ENCODE measurements around the gene STAT3.

The STAT3 gene

GRCh38 chr17:42274812-42275526 is 113.3 kb downstream of the STAT3 start:
- DNase-seq (ENCODE audit: low read depth in 2 of 2) = no peak
- TF ChIP-seq CTCF (IDR thresholded peaks at IDR 0.05; ENCODE audit: low read depth, low read length) = no peak

DNA sequence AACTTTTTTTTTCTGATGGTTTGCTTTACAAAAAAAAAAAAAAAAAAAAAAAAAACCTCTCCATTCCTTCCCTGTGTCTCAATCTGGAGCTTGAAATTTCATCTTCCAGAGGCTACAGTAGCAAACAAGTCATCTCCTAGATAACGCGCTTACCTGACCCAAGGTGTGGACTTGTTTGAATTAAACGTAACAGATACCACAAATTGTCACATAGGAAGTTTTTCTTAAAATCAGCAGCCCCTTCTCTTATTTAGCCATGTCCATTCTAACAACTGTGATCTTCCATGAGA is 114.0 kb downstream of the STAT3 start:
- no peak for TF ChIP-seq CTCF (IDR thresholded peaks at IDR 0.05; ENCODE audit: low read depth, low read length)
- no peak overlapping the region for H3K4me3 ChIP-seq (replicated peaks in 1 of 2; ENCODE audit: low read depth in 2 of 2, low read length in 2 of 2)

More at GRCh38 chr17:42274812-42275526, 113.3 kb downstream of the STAT3 start:
- H3K4me3 ChIP-seq (replicated peaks in 1 of 2; ENCODE audit: low read depth in 2 of 2, low read length in 2 of 2) = peak overlapping the region; percentile 77 to 84

DNA sequence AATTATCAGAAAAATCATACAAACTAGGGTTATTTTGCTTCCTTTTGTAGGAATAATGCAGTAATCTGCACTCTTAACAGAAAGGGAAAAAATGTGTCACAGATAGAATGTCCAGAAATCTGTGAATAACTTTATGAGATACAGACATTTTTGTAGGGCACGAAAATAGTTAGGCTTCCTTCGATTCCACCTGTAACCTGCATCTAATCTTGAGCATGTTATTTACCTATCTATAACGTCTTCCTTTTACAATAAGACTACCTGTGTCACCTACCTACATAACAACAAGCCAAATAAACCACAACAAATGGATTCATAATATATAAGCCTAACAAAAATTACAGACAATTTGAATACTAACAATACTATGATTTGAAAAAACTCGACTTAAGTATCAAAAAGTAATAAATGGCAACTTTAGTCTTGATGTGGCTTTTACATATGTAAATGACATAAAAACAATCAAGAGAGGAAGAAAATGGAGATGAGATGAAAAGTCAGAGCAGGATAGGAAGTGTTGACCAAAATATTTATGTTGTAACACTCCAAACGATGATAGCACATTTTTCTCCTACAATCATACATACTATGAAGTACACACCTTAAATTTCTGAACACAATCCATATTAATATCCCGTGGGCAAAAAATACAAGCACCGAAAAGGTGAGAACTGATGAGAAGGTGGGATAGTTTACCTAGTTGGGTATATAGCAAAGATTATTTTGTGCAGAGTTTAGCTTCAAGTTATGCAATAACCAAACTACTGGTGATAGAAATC is 114.6 kb downstream of the STAT3 start:
- H3K4me3 ChIP-seq (replicated peaks in 1 of 2; ENCODE audit: low read depth in 2 of 2, low read length in 2 of 2) = no peak overlapping the region
- no peak for TF ChIP-seq CTCF (IDR thresholded peaks at IDR 0.05; ENCODE audit: low read depth, low read length)
- no peak for DNase-seq (ENCODE audit: low read depth in 2 of 2)

More for the DNA sequence above, 114.0 kb downstream of the STAT3 start:
- DNase-seq (ENCODE audit: low read depth in 2 of 2) = no peak

DNA sequence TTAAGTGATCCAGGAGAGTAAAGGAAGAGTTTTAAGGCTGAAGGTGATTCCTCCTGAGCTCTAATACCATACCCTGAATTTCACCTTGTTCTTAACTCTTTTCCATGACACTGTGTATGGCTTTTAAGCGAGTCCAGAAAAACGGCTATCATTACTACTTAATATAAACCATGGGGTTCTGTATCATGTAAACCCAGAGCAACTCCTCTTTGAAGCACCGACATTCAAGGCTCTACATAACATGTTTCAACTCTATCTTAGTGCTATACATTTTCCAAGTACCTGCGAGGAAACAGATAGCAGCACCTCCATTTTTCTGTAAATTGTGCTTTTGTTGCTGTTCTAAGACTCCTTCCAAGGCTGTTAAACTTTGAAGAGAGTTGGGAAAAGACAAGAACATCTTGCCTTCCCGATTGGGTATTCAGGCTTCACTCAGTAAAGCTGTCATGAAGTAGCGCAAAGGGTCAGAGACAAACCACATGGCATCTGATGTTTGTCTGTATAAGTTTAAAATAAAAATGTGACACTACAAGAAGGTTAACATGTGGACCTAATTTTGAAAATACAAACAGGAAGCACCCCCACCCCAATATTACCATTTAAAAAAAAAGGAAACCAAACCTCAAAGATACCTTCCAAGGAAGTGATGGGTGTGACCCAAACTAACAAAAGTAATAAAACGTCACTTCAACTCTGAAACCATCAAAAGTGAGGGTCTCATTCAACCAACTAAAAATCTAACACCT is 115.9 kb downstream of the STAT3 start:
- no peak overlapping the region for H3K4me3 ChIP-seq (replicated peaks in 1 of 2; ENCODE audit: low read depth in 2 of 2, low read length in 2 of 2)
- no peak for TF ChIP-seq CTCF (IDR thresholded peaks at IDR 0.05; ENCODE audit: low read depth, low read length)
- no peak for DNase-seq (ENCODE audit: low read depth in 2 of 2)

DNA sequence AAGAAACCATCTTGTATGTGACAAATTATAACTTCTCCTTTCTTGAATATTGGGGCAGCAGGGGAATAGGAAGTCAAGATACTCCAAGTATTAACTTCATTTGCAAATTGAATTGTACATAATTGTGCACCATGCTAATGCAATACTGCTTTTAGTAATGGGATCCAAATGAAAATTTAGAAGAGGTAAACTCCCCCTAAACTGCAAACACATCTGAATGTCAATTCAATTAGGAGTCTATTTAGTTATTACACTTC is 116.5 kb downstream of the STAT3 start:
- no peak for DNase-seq (ENCODE audit: low read depth in 2 of 2)
- TF ChIP-seq CTCF (IDR thresholded peaks at IDR 0.05; ENCODE audit: low read depth, low read length) = no peak
- H3K4me3 ChIP-seq (replicated peaks in 1 of 2; ENCODE audit: low read depth in 2 of 2, low read length in 2 of 2) = no peak overlapping the region

GRCh38 chr17:42271006-42271778 is 117.0 kb downstream of the STAT3 start:
- no peak for TF ChIP-seq CTCF (IDR thresholded peaks at IDR 0.05; ENCODE audit: low read depth, low read length)
- no peak overlapping the region for H3K4me3 ChIP-seq (replicated peaks in 1 of 2; ENCODE audit: low read depth in 2 of 2, low read length in 2 of 2)
- no peak for DNase-seq (ENCODE audit: low read depth in 2 of 2)

All from cardiac fibroblast (primary cell).